Hypothalamus (tissue), 51 donors: ENCODE measurements around the gene STUM.
"Not testable (repeated sequence)": the region's sequence is repeated elsewhere in the genome, so short reads cannot be mapped to it uniquely, and the experiment has no call there.

ENCODE experiments used
- DNase-seq, 51 donors: peaks; one replicate each; lab custom pipeline; 2025; lab: John Stamatoyannopoulos, UW

Gene STUM

GRCh38 chr1:226601456-226601855, 52.9 kb downstream of the STUM start:
- DNase-seq, result no peak

- DNase-seq, result no peak
Measured at GRCh38 chr1:226602186-226603021, 53.8 kb downstream of the STUM start.

- DNase-seq, result peak in 23 of 51 donors; percentile 4 to 66 (median 38)
Measured at GRCh38 chr1:226603022-226603857, 54.7 kb downstream of the STUM start.

GRCh38 chr1:226603858-226604559, 55.4 kb downstream of the STUM start:
- DNase-seq, result no peak

GRCh38 chr1:226604560-226605317, 56.2 kb downstream of the STUM start:
- DNase-seq, result no peak

- DNase-seq, result no peak
Measured at GRCh38 chr1:226605318-226605950, 56.9 kb downstream of the STUM start.

- DNase-seq, result no peak
Measured at GRCh38 chr1:226606311-226607267, 58.0 kb downstream of the STUM start.

GRCh38 chr1:226607268-226607660, 58.7 kb downstream of the STUM start:
- DNase-seq, result no peak

- DNase-seq, result no peak
Measured at GRCh38 chr1:226607821-226608220, 59.3 kb downstream of the STUM start.

- peak in 37 of 51 donors; percentile 11 to 76 (median 44) for DNase-seq
Measured at GRCh38 chr1:226608699-226609505, 60.3 kb downstream of the STUM start.

GRCh38 chr1:226609836-226610455, 61.4 kb downstream of the STUM start:
- DNase-seq, result no peak

- no peak for DNase-seq
Measured at GRCh38 chr1:226610671-226611070, 62.1 kb downstream of the STUM start.

- no peak for DNase-seq
Measured at GRCh38 chr1:226611301-226611700, 62.7 kb downstream of the STUM start.

GRCh38 chr1:226611980-226612379, 63.4 kb downstream of the STUM start:
- DNase-seq, result not testable (repeated sequence)

GRCh38 chr1:226615876-226616275, 67.3 kb downstream of the STUM start:
- DNase-seq, result no peak

- DNase-seq, result no peak
Measured at GRCh38 chr1:226616636-226617035, 68.1 kb downstream of the STUM start.

GRCh38 chr1:226617109-226617508, 68.5 kb downstream of the STUM start:
- no peak for DNase-seq
